ENCODE data around the gene GIMAP5.
A peak's percentile ranks its signal among the peaks of the same experiment; 100 is the strongest.
"Not testable (repeated sequence)": the region's sequence is repeated elsewhere in the genome, so short reads cannot be mapped to it uniquely, and the experiment has no call there.

GIMAP5 gene

GRCh38 chr7:150735596-150736358 is 1.4 kb upstream of the GIMAP5 start:
- no peak for DNase-seq

- no peak for DNase-seq
These were observed 354 bp upstream of the GIMAP5 start for GRCh38 chr7:150736864-150737263.

GRCh38 chr7:150738092-150738491 is 874 bp downstream of the GIMAP5 start:
- peak; percentile 9 for DNase-seq

GRCh38 chr7:150738591-150739001 is 1.4 kb downstream of the GIMAP5 start:
- no peak for DNase-seq

GRCh38 chr7:150739033-150739432 is 1.8 kb downstream of the GIMAP5 start:
- DNase-seq, result peak; percentile 10

- DNase-seq, result no peak
These were observed 2.8 kb downstream of the GIMAP5 start for GRCh38 chr7:150740053-150740452.

GRCh38 chr7:150742286-150742968 is 5.2 kb downstream of the GIMAP5 start:
- DNase-seq, result no peak

GRCh38 chr7:150744041-150744656 is 6.9 kb downstream of the GIMAP5 start:
- DNase-seq, result no peak

- DNase-seq, result no peak
These were observed 7.9 kb downstream of the GIMAP5 start for GRCh38 chr7:150745086-150745485.

- DNase-seq, result no peak
These were observed 8.7 kb downstream of the GIMAP5 start for GRCh38 chr7:150745876-150746275.

- no peak for DNase-seq
These were observed 9.7 kb downstream of the GIMAP5 start for GRCh38 chr7:150746921-150747320.

- no peak for DNase-seq
These were observed 11.2 kb downstream of the GIMAP5 start for GRCh38 chr7:150748376-150748775.

- peak; percentile 7 for DNase-seq
These were observed 14.5 kb downstream of the GIMAP5 start for GRCh38 chr7:150751702-150752101.

- DNase-seq, result no peak
These were observed 16.0 kb downstream of the GIMAP5 start for GRCh38 chr7:150753239-150753638.

- peak; percentile 61 for DNase-seq
These were observed 16.8 kb downstream of the GIMAP5 start for GRCh38 chr7:150753826-150754603.

- no peak for DNase-seq
These were observed 17.7 kb downstream of the GIMAP5 start for GRCh38 chr7:150754951-150755350.

GRCh38 chr7:150755473-150756099 is 18.4 kb downstream of the GIMAP5 start:
- DNase-seq, result no peak

GRCh38 chr7:150756166-150756565 is 18.9 kb downstream of the GIMAP5 start:
- no peak for DNase-seq

GRCh38 chr7:150756858-150757257 is 19.6 kb downstream of the GIMAP5 start:
- peak; percentile 69 for DNase-seq

- DNase-seq, result no peak
These were observed 22.3 kb downstream of the GIMAP5 start for GRCh38 chr7:150759479-150759878.

- no peak for DNase-seq
These were observed 29.1 kb downstream of the GIMAP5 start for GRCh38 chr7:150766334-150766709.

- no peak for DNase-seq
These were observed 32.5 kb downstream of the GIMAP5 start for GRCh38 chr7:150769768-150770167.

- not testable (repeated sequence) for DNase-seq
These were observed 36.9 kb downstream of the GIMAP5 start for GRCh38 chr7:150774131-150774530.

Data from hematopoietic multipotent progenitor cell treated with erythropoietin and hydrocortisone succinate and interleukin-3 and kit ligand, for 6 days (in vitro differentiated cells).